Activated CD4-positive, alpha-beta T cell treated with anti-CD3 and anti-CD28 coated beads, Interleukin-10, Interleukin-2, amounts not matched to agents 100 ng/mL and 50 ng/mL, durations not matched to agents 16 hours and 8 hours (primary cell): Measurements from ENCODE around the gene FNDC3B.
A peak's percentile ranks its signal among the peaks of the same experiment; 100 is the strongest.

Experiments
- DNase-seq: peaks from one replicate; pipeline ENCODE4 v3.0.0-alpha.2; 2020

FNDC3B gene

DNA sequence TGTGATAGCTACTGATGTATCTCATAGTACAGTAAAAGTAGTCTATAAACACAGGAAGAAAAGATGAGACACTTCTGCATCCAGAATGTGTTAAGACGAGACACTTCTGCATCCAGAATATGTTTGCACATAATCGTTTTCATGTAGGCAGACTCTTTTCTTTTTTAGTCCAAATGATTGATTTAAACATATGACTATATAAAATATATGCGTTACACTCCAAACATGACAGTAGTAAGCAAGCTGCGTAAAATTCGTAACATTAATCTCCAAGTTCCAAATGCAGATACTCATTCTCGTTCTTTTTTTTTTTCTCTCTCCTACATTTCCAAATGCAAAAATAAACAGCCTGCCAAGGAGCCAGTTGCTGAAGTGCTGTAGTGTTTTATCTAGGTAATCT lies 82.6 kb downstream of the FNDC3B start:
- DNase-seq = no peak

DNA sequence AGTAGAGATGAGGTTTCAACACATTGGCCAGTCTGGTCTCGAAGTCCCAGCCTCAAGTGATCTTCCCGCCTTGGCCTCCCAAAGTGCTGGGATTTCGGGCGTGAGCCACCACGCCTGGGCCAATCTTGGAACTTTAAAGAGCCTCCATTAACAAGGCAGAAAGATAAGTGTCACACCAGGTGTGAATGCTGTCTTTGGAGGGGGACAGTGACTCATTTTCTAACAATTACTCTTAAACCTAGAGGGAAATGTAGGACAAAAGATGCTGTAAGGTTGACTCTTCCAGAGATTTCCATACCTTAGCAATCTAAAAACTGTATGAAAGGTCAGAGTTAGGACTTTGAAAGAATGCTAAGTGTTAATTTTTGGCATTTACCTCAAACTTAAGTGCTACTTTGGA lies 84.9 kb downstream of the FNDC3B start:
- no peak for DNase-seq

GRCh38 chr3:172125053-172125452 lies 85.7 kb downstream of the FNDC3B start:
- DNase-seq = no peak

DNA sequence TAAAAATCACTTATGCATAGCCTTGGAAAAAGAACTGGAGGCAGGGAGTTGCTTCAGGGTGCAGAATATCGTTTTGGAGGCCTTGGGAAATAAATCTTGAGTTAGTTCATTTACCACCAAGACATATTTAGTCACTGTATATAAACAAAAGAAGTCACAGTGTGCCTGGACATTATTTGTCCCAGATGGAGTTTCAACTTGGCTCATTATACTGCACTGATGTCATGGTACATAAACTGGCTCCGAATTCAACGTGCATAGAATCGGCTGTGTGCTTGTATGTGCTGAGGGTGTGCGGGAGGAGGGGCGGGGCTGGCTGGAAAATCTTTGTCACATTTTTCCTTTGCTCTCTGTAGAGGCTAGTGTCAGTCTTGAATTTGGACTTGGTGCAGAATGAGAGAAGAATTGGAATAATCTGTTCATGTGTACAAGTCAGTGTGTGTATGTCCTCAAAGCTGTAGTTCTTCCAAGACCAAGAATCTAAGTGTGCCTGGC lies 86.6 kb downstream of the FNDC3B start:
- no peak for DNase-seq

- DNase-seq = no peak
Measured at GRCh38 chr3:172126741-172127140, 87.4 kb downstream of the FNDC3B start.

DNA sequence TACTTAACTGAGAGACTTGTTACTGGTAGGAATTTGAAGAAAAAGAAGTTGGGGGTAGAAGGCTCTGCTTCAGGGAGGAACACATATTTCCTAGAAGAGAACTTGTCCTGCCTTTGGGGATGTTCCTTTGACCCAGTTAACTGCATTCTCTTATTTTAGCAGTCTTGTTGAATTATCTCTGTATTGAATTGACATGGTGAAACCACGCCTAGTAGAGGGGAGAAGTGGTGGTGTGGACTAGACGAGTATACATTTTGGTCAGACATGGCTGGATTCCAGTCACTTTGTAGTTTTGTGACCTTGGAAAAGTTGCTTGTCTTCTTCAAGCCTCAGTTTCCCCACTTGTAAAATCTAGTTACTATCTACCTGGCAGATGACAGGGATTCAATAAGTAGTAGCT lies 87.8 kb downstream of the FNDC3B start:
- DNase-seq = no peak

GRCh38 chr3:172127929-172128580 lies 88.7 kb downstream of the FNDC3B start:
- DNase-seq = no peak

DNA sequence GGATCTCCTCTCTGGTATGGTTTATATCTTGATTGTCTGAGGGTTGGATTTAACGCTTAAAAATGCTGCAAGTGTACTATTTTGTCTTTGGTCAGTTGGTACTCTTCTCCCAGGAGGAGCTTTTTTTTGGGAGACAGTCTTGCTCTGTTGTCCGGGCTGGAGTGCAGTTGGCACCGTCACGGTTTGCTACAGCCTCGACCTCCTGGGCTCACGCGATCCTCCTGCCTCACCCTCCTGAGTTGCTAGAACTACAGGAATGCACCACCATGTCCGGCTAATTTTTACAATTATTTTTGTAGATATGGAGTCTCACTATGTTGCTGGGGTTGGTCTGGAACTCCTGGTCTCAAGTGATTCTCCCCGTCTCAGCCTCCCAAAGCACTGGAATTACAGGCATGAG lies 89.5 kb downstream of the FNDC3B start:
- DNase-seq = no peak

GRCh38 chr3:172129498-172129849 lies 90.1 kb downstream of the FNDC3B start:
- DNase-seq = no peak

- DNase-seq = peak; percentile 87
Measured at GRCh38 chr3:172129850-172130716, 90.7 kb downstream of the FNDC3B start.

DNA sequence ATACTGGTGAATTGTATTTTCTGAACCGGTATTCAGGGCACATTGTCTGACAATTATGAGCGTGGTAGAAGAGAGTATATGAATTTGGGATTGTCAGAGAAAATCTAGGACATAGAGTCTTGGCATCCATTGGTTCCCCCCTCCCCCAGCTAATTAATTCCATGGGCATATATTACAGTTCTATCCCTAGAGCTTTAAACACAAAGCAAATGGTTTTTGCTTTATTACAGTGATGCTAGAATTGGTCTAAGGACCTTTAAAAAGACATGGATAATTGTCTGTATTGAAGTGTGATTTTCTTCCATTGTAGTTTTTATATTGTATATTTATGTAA lies 91.3 kb downstream of the FNDC3B start:
- no peak for DNase-seq

- no peak for DNase-seq
Measured at GRCh38 chr3:172131746-172132145, 92.4 kb downstream of the FNDC3B start.

- peak; percentile 70 for DNase-seq
Measured at GRCh38 chr3:172132159-172132586, 92.8 kb downstream of the FNDC3B start.

GRCh38 chr3:172132721-172133311 lies 93.4 kb downstream of the FNDC3B start:
- DNase-seq = no peak

DNA sequence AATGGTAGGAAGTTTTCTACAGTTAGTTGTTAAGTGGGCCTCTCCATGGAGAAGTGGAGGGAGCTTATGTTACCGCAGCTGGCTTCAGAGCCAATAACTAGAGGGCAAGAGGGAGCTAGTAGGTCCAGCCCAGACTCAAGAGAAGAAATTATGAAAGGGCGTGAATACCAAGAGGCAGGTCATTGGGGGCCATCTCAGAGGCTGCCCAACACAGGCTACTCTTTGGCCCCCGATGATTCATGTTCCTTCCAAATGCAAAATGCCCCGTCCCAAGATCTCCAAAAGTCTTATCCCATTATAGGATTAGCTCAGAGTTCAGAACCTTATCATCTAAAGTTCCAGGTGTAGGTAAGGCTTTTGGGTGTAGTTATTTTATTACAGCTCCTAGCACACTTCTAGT lies 94.5 kb downstream of the FNDC3B start:
- no peak for DNase-seq

- peak; percentile 62 for DNase-seq
Measured at GRCh38 chr3:172134352-172134751, 95.0 kb downstream of the FNDC3B start.

DNA sequence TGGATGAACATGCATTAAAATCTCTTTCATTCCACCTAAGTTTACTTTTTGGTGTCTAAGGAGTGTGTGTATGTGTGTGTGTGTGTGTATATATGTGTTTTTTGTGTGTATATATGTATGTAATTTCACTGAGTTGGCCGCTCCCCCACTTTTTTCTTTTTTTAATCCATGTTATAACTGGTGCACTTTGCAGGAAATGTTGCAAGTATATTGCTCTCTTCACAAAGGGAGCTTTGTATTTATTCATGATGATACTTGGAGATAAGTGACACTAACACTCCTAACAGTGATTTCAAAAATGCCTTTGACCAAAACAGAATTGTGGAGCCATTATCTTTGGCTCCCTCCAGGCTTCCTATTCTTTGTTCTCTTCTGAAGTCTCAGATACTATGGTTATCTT lies 95.8 kb downstream of the FNDC3B start:
- no peak for DNase-seq

- no peak for DNase-seq
Measured at GRCh38 chr3:172135820-172136219, 96.4 kb downstream of the FNDC3B start.

- no peak for DNase-seq
Measured at GRCh38 chr3:172136330-172136729, 97.0 kb downstream of the FNDC3B start.

DNA sequence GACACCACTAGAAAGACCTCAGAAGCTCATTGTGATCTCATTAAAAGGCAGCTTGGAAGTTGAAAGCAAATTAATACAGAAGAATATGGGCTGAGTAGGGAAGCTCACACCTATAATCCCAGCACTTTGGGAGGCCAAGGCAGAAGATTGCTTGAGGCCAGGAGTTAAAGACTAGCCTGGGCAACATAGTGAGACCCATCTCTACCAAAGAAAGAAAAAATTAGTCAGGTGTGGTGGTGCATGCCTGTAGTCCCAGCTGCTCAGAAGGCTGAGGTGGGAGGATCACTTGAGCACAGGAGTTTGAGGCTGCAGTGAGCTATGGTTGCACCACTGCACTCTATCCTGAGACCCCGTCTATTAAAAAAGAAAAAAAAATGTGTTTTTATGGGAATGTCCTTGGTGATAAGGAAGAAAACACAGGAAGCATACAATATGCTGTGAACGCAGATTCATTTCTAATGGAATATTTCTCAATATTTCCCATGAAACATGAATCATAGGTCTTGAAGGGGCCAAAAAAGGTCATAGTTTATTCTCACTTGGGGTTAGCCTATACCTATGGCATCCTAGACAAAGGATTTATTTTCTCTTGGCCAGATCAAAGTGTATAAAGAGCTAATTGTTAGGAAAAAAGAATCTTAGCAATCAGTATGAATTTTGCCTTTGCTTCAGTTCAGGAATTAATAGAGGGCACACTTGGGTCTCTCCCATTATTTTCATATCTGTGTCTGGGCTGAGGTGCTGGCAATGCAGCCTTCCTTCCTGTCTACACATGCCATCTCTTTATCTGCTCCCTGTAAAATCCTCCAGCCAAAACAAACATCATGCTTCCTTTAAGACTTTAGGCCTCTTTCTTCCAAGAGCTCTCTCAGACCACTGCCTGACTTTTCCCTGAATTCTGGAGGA lies 98.2 kb downstream of the FNDC3B start:
- DNase-seq = no peak

GRCh38 chr3:172138193-172138537 lies 98.8 kb downstream of the FNDC3B start:
- no peak for DNase-seq

GRCh38 chr3:172138792-172139507 lies 99.6 kb downstream of the FNDC3B start:
- peak; percentile 72 for DNase-seq
